Kidney (tissue), 14 donors: ENCODE measurements around the gene ATL1. TPM values are rescaled to one million over a fixed set of nuclear protein-coding genes. Genes with fewer than 3 reads are reported as not detected.

Source experiments
- DNase-seq, 5 donors: peaks; one replicate each; pipeline ENCODE4 v3.0.0-alpha.2; 2013 to 2020
- FAIRE-seq: peaks from 2 replicates; lab custom pipeline; 2012; peaks lifted over from hg19 to GRCh38; lab: Jason Lieb, UNC
- H3K27ac ChIP-seq, 2 donors: one replicate each; pipeline ENCODE4 v1.7.0; 2013; ENCODE audit warnings: low read depth in 2 of 2, low read length in 2 of 2, inconsistent platforms in 1 of 2
- H3K27me3 ChIP-seq: one replicate; pipeline ENCODE4 v1.7.1; 2013; ENCODE audit warnings: low read length, inconsistent platforms; ENCODE audit not compliant: control insufficient read depth, insufficient read depth
- H3K36me3 ChIP-seq, 3 donors: one replicate each; pipeline versions ENCODE4 v1.7.0 to v1.7.1; 2013; ENCODE audit warnings: low read length in 3 of 3, control low read depth in 1 of 3, inconsistent platforms in 1 of 3; ENCODE audit not compliant: insufficient read depth in 3 of 3, control insufficient read depth in 2 of 3
- H3K4me1 ChIP-seq, 3 donors: one replicate each; pipeline versions ENCODE4 v1.7.0 to v1.7.1; 2013; ENCODE audit warnings: low read length in 3 of 3, inconsistent platforms in 1 of 3, low read depth in 1 of 3; ENCODE audit not compliant: control insufficient read depth in 2 of 3, insufficient read depth in 2 of 3
- H3K4me3 ChIP-seq, 3 donors: one replicate each; pipeline versions ENCODE4 v1.7.0 to v1.8.1; 2013; ENCODE audit warnings: low read length in 3 of 3, control low read depth in 1 of 3, inconsistent platforms in 1 of 3
- H3K9ac ChIP-seq, 3 donors: one replicate each; pipeline versions ENCODE4 v1.7.0 to v1.7.1; 2013; ENCODE audit warnings: low read length in 3 of 3, control low read depth in 1 of 3, inconsistent platforms in 1 of 3
- H3K9me3 ChIP-seq, 3 donors: one replicate each; pipeline versions ENCODE4 v1.7.0 to v1.7.1; 2013; ENCODE audit warnings: low read length in 3 of 3, control low read depth in 1 of 3, inconsistent platforms in 1 of 3; ENCODE audit not compliant: control insufficient read depth in 2 of 3, insufficient read depth in 1 of 3
- intact Hi-C: fragments of 100-400 bp; cut with DNase I; formaldehyde crosslinking; loops from one replicate; pipeline ENCODE4 v1.11.1; 2022
- polyA plus RNA-seq: library from polyadenylated mRNA; stranded (reverse); fragments of 350-450 nt; fragmentation: Illumina TruSeq; extraction: RNeasy Lipid Tissue Mini Kit (QIAGEN cat#74804); gene quantifications from one replicate; pipeline ENCODE4 v1.2.3, GENCODE V29; 2014; ENCODE audit warnings: low read depth, low replicate concordance; ENCODE audit not compliant: insufficient read depth
- total RNA-seq: library from RNA; stranded (reverse); fragmentation: NEBNext Ultra II Directional; extraction: Animal tissue kit (Norgen Biotek cat#: 25700); gene quantifications from one replicate; pipeline ENCODE4 v1.2.1, GENCODE V29; 2021
- TF ChIP-seq, protein P1 (sequence below): IDR thresholded peaks from 3 replicates; pipeline ENCODE4 v1.5.1; 2012; ENCODE audit warnings: mild to moderate bottlenecking, moderate library complexity, borderline replicate concordance; ENCODE audit not compliant: insufficient read depth; ENCODE audit errors: extremely low read depth
- donor health status: control.
- donor health status: control.
- donor health status: control.
- donor health status: control.
- donor health status: control.
- donor health status: DM: yes; HTN: yes; CAD: no.
- donor health status: Normal renal cell carcinoma (clear cell type).

Gene ATL1
- total and polyA plus RNA-seq, 2 donors from 2014 or later, result 4.0 to 5.9 TPM

DNA sequence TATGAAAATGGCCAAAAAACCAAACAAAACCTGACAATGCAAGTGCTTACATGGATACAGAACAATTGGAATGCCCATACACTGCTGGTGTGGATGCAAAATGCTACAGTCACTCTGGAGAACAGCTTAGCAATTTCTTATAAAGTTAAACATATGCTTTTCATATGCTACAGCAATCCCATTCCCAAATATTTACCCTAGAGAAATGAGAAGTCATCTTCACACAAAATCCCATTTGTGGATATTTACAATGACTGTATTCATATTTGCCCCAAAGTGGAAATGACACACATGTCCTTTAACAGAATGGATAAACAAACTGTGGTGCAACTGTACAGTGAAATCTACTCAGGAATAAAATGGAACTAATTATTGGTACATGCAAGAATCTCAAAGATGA, 87.8 kb downstream of the ATL1 start:
- H3K4me3 ChIP-seq, result no peak overlapping the region
- FAIRE-seq (no peak), DNase-seq (no peak)
- H3K9me3 ChIP-seq, result no peaks in the 10 kb centered on the region
- intact Hi-C loops, result no loop called here
- H3K4me1 ChIP-seq, result peaks cover 0 to 2% (median 0%) of the 10 kb centered on the region in 3 donors
- H3K27me3 ChIP-seq, result no peaks in the 10 kb centered on the region
- no peak overlapping the region for H3K27ac ChIP-seq
- TF ChIP-seq, protein P1, sequence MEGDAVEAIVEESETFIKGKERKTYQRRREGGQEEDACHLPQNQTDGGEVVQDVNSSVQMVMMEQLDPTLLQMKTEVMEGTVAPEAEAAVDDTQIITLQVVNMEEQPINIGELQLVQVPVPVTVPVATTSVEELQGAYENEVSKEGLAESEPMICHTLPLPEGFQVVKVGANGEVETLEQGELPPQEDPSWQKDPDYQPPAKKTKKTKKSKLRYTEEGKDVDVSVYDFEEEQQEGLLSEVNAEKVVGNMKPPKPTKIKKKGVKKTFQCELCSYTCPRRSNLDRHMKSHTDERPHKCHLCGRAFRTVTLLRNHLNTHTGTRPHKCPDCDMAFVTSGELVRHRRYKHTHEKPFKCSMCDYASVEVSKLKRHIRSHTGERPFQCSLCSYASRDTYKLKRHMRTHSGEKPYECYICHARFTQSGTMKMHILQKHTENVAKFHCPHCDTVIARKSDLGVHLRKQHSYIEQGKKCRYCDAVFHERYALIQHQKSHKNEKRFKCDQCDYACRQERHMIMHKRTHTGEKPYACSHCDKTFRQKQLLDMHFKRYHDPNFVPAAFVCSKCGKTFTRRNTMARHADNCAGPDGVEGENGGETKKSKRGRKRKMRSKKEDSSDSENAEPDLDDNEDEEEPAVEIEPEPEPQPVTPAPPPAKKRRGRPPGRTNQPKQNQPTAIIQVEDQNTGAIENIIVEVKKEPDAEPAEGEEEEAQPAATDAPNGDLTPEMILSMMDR, result no peak
- peaks cover 0 to 3% (median 0%) of the 10 kb centered on the region in 3 donors for H3K36me3 ChIP-seq
- H3K9ac ChIP-seq, result no peak overlapping the region

DNA sequence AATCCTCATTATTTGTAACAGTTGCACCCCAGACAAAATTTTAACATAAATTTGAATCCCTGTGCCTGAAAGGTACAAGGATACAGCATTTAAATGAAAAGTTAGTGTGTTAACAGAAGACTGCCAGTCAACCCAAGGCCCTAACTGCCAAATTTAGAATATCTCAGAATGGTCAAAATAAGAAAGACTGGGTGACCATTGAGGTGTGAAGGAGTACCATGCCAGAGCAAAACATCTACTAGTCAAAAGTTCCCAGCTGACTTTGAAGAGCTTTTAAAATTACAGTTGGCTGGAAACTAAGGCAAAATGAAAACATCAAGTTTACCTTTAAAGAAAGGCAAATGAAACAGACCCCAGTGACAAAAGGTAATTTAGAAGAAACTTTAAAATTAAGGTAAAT, 89.7 kb downstream of the ATL1 start:
- Histone ChIP-seq H3K4me3 (no peak overlapping the region), H3K9ac (no peak overlapping the region), H3K27ac (no peak overlapping the region), H3K27me3 (no peaks in the 10 kb centered on the region), H3K9me3 (no peaks in the 10 kb centered on the region), H3K36me3 (peaks cover 0 to under 1% (median 0%) of the 10 kb centered on the region in 3 donors), H3K4me1 (peaks cover 0 to 2% (median 0%) of the 10 kb centered on the region in 3 donors)
- DNase-seq (no peak), FAIRE-seq (no peak)
- TF ChIP-seq, protein P1, result no peak
- intact Hi-C loops, result no loop called here

DNA sequence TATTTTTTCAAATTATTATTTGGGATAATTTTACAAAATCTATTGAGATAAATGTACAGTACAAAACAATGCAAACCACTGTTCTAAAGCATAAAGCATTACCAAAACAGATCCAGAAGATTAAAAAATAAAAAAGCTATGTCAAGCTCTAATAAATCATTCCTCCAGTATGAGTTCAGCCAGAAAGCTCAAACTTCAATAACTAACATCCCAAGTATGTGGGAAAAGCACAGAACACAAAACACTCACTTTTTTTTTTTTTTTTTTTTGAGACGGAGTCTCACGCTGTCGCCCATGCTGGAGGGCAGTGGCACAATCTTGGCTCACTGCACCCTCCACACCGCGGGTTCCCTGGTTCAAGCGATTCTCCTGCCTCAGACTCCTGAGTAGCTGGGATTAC, 96.8 kb downstream of the ATL1 start:
- Histone ChIP-seq H3K4me3 (no peak overlapping the region), H3K27me3 (no peaks in the 10 kb centered on the region), H3K27ac (no peak overlapping the region), H3K4me1 (no peaks in the 10 kb centered on the region), H3K9ac (no peak overlapping the region), H3K36me3 (peaks cover 0 to 2% (median under 1%) of the 10 kb centered on the region in 3 donors), H3K9me3 (no peaks in the 10 kb centered on the region)
- intact Hi-C loops, result no loop called here
- DNase-seq (no peak), FAIRE-seq (no peak)
- TF ChIP-seq, protein P1, result no peak

DNA sequence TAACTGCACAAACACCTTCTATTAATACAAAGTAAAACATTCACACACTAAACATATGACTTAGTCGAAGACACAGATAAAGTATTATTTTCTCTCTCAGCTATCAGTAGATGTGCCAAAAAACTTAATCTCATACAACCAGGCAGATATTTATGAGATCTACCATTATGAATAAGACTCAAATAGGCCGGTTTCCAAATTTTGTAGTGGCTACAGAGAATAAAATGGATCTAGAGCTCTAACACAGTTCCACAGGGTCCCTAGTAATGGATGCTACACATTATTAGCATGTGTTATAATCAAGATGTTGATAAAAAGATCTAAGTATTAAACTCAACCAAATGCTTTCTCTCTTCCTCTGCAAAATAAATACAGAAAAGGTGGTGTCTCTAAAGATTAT, 97.8 kb downstream of the ATL1 start:
- Histone ChIP-seq H3K4me1 (no peaks in the 10 kb centered on the region), H3K36me3 (peaks cover 0 to 2% (median 2%) of the 10 kb centered on the region in 3 donors), H3K27ac (peak overlapping the region; percentile 10 to 78), H3K9ac (no peak overlapping the region), H3K9me3 (no peaks in the 10 kb centered on the region), H3K27me3 (no peaks in the 10 kb centered on the region), H3K4me3 (peak overlapping the region in 2 of 3 donors; percentile 1 to 12)
- intact Hi-C loops, result no loop called here
- TF ChIP-seq, protein P1, result no peak
- DNase-seq (no peak), FAIRE-seq (no peak)
